HG03097 (cell line): ENCODE measurements around the gene PDE6A.
"Not testable (repeated sequence)": the region's sequence is repeated elsewhere in the genome, so short reads cannot be mapped to it uniquely, and the experiment has no call there.

Experiments used
- ATAC-seq: cut with Tn5 transposase; IDR thresholded peaks from one replicate; pipeline ENCODE4 v1.9.1; 2021; ENCODE audit not compliant: unreplicated experiment, low FRiP score

The PDE6A gene

GRCh38 chr5:149953436-149954121, 9.0 kb upstream of the PDE6A start:
- no peak for ATAC-seq

GRCh38 chr5:149951138-149951749, 6.7 kb upstream of the PDE6A start:
- ATAC-seq: no peak

GRCh38 chr5:149948993-149949392, 4.4 kb upstream of the PDE6A start:
- no peak for ATAC-seq

- ATAC-seq: no peak
Observed at GRCh38 chr5:149946118-149946517, 1.5 kb upstream of the PDE6A start.

GRCh38 chr5:149943177-149943949, 1.2 kb downstream of the PDE6A start:
- ATAC-seq: not testable (repeated sequence)

- not testable (repeated sequence) for ATAC-seq
Observed at GRCh38 chr5:149942741-149943169, 1.8 kb downstream of the PDE6A start.

GRCh38 chr5:149942199-149942598, 2.4 kb downstream of the PDE6A start:
- ATAC-seq: no peak

GRCh38 chr5:149941795-149942194, 2.8 kb downstream of the PDE6A start:
- no peak for ATAC-seq

- no peak for ATAC-seq
Observed at GRCh38 chr5:149940941-149941644, 3.5 kb downstream of the PDE6A start.

GRCh38 chr5:149940077-149940574, 4.5 kb downstream of the PDE6A start:
- ATAC-seq: peak; percentile 72

- ATAC-seq: no peak
Observed at GRCh38 chr5:149939546-149939945, 5.0 kb downstream of the PDE6A start.

GRCh38 chr5:149938791-149939358, 5.7 kb downstream of the PDE6A start:
- ATAC-seq: no peak

- ATAC-seq: no peak
Observed at GRCh38 chr5:149938279-149938678, 6.3 kb downstream of the PDE6A start.

GRCh38 chr5:149937610-149938009, 7.0 kb downstream of the PDE6A start:
- ATAC-seq: no peak

GRCh38 chr5:149936700-149937091, 7.9 kb downstream of the PDE6A start:
- ATAC-seq: no peak

GRCh38 chr5:149936044-149936699, 8.4 kb downstream of the PDE6A start:
- no peak for ATAC-seq

- no peak for ATAC-seq
Observed at GRCh38 chr5:149935431-149935901, 9.1 kb downstream of the PDE6A start.

- no peak for ATAC-seq
Observed at GRCh38 chr5:149932445-149933350, 11.9 kb downstream of the PDE6A start.

GRCh38 chr5:149931992-149932436, 12.6 kb downstream of the PDE6A start:
- no peak for ATAC-seq
